Activated CD8-positive, alpha-beta memory T cell treated with anti-CD3 and anti-CD28 coated beads, Interleukin-2, amount 10 ng/mL, durations not matched to agents 7 days and 5 days (primary cell): ENCODE results near the gene C14orf119. TPM values are rescaled to one million over a fixed set of nuclear protein-coding genes. Genes with fewer than 3 reads are reported as not detected.

ENCODE experiments used
- ATAC-seq: fragments of 150-1000 bp; cut with Tn5 transposase; one replicate; pipeline ENCODE4 v1.10.0; 2021; ENCODE audit warnings: moderate library complexity
- CTCF ChIA-PET: fragments of 350-600 bp; sonication (Branson Sonifier 250); formaldehyde crosslinking; loops from one replicate; lab custom pipeline; 2021; ENCODE audit warnings: antibody characterized with exemption; lab: Charles Lee
- DNase-seq: peaks from one replicate; pipeline ENCODE4 v3.0.0-alpha.2; 2020
- H3K27ac Mint-ChIP-seq: one replicate; pipeline ENCODE4 v1.8.0; 2021; ENCODE audit warnings: mild to moderate bottlenecking, mixed read lengths
- H3K27me3 Mint-ChIP-seq: one replicate; pipeline ENCODE4 v1.8.0; 2021; ENCODE audit warnings: mixed read lengths
- H3K36me3 Mint-ChIP-seq: one replicate; pipeline ENCODE4 v1.8.0; 2021; ENCODE audit warnings: mild to moderate bottlenecking, mixed read lengths
- H3K4me1 Mint-ChIP-seq: one replicate; pipeline ENCODE4 v1.8.0; 2021; ENCODE audit warnings: mixed read lengths
- H3K4me3 Mint-ChIP-seq: one replicate; pipeline ENCODE4 v1.8.0; 2021; ENCODE audit warnings: mild to moderate bottlenecking, moderate library complexity, mixed read lengths
- H3K9me3 Mint-ChIP-seq: one replicate; pipeline ENCODE4 v1.8.0; 2022; ENCODE audit warnings: low read depth, mixed read lengths
- total RNA-seq, 2 experiments: library from RNA; stranded (reverse); gene quantifications; one replicate each; pipeline ENCODE4 v1.2.3, GENCODE V29; 2021

Gene C14orf119
- total RNA-seq, 2 experiments from 2014 or later = 44.6 to 53.2 TPM

DNA sequence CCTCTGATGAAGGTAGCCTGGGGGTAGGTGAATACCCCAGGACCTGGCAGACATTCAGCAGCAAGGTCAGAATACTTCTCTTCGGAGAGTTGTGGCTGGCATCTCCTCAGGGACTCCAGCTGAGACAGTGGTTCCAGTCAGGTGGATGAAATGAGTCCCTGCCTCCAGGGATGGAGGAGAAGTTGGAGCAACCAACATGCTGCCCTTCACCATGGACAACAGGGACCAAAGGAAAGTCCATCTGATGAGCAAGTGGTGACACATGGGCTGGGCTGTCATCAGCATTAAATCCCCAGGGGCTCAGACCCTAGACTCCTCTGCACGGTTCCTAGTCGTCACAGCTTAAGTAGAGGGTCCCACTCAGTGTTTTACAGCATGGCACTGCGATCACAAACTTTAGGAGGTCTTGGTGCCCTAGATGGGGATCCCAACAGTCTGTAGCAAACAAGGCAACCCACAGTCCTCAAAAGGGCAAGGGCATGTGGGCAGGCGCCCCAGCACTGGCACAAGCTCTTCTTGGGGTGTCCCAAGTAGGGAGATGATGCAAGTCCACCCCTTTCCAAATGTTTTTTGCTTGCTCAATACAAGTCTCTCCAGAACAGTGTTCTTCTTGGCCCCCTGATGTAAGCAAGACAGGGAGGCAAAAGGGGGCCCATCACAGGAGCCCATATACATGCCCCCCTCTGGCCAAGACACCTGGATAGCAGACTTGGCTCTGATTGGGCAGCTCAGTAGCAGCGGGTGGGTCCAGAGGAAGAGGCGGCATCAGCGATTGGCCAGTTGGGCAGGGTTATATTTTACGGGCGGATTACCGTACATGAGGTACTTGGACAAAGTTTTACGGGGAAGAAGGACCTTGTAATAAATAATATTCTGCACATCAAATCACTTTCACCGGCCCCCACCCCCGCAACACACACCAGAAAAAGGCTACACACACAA lies 27.2 kb upstream of the C14orf119 start:
- peaks cover 53% of the 10 kb centered on the region for H3K36me3 Mint-ChIP-seq
- ATAC-seq = no peak
- peaks cover 34% of the 10 kb centered on the region for H3K4me1 Mint-ChIP-seq
- H3K4me3 Mint-ChIP-seq = no peak overlapping the region
- no peaks in the 10 kb centered on the region for H3K27me3 Mint-ChIP-seq
- H3K27ac Mint-ChIP-seq = no peak overlapping the region
- no peak for DNase-seq
- no peaks in the 10 kb centered on the region for H3K9me3 Mint-ChIP-seq
- CTCF ChIA-PET = interaction anchor here (0.7 to 19.1 kb wide), 66 partner anchors 9 to 1622 kb away, joined by 3 to 867 read pairs (median 5); partner anchors contain the start of genes ABHD4, ACIN1, AJUBA and C14orf119

DNA sequence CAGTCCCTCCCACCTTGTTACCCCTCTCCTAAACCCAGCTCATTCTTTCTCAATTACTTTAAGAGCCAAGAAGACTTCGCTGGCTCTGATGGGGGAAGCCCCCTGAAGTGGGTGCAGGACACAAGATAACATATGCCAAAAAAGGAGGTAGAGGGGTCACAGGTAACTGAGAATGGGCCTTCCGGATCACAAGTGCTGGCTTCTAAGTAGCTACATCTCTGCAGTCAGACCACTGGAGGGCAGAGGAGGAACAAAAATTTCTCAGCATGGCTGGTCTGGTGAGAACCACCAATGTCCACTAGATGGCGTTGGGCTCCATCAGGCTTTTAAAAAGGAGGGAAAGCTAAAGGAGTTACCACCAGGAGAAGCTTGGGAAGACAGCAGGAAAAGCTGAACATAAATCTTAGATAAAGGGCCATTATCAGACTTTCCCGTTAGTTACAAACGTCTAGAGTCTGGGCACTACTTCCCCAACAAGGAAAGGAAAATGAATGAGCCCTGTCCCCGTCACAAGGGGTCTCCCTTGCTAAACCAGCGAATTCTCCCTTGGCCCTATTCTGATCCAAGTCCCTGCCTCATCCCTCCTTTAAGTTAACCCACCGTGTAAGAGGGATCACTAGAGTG lies 26.4 kb upstream of the C14orf119 start:
- Mint-ChIP-seq H3K36me3 (peaks cover 48% of the 10 kb centered on the region), H3K9me3 (no peaks in the 10 kb centered on the region), H3K4me3 (peak overlapping the region; percentile 48), H3K4me1 (peaks cover 34% of the 10 kb centered on the region), H3K27ac (peak overlapping the region; percentile 50), H3K27me3 (no peaks in the 10 kb centered on the region)
- ATAC-seq (peak; percentile 75), DNase-seq (peak; percentile 85)
- CTCF ChIA-PET = interaction anchor here (0.7 to 19.1 kb wide), 67 partner anchors 10 to 1623 kb away, joined by 3 to 867 read pairs (median 5); partner anchors contain the start of genes ABHD4, ACIN1, AJUBA and C14orf119

DNA sequence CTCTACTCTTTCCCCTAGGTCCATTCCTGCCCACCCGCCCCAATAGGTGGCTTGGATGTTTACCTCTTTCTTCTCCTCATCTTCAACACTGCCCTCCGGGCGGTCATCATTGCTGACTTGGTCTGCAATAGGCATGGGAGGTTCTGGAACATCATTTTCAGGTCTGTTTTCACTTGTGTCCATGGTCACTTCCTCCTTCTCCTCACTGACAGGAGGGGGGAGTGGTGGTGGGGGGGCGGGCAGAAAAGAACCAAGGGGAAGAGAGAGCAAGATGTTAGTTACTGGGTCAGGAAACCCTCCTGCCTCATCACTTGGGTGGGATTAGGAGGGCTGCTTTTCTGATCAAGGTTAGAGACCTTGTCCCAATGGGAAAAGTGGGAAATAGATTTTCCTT lies 25.9 kb upstream of the C14orf119 start:
- Mint-ChIP-seq H3K9me3 (no peaks in the 10 kb centered on the region), H3K27me3 (no peaks in the 10 kb centered on the region), H3K4me1 (peaks cover 34% of the 10 kb centered on the region), H3K4me3 (no peak overlapping the region), H3K36me3 (peaks cover 45% of the 10 kb centered on the region), H3K27ac (no peak overlapping the region)
- ATAC-seq = no peak
- DNase-seq = no peak
- CTCF ChIA-PET = interaction anchor here (0.7 to 19.1 kb wide), 57 partner anchors 10 to 471 kb away, joined by 3 to 867 read pairs (median 6); partner anchors contain the start of genes ABHD4, ACIN1, AJUBA and C14orf119

DNA sequence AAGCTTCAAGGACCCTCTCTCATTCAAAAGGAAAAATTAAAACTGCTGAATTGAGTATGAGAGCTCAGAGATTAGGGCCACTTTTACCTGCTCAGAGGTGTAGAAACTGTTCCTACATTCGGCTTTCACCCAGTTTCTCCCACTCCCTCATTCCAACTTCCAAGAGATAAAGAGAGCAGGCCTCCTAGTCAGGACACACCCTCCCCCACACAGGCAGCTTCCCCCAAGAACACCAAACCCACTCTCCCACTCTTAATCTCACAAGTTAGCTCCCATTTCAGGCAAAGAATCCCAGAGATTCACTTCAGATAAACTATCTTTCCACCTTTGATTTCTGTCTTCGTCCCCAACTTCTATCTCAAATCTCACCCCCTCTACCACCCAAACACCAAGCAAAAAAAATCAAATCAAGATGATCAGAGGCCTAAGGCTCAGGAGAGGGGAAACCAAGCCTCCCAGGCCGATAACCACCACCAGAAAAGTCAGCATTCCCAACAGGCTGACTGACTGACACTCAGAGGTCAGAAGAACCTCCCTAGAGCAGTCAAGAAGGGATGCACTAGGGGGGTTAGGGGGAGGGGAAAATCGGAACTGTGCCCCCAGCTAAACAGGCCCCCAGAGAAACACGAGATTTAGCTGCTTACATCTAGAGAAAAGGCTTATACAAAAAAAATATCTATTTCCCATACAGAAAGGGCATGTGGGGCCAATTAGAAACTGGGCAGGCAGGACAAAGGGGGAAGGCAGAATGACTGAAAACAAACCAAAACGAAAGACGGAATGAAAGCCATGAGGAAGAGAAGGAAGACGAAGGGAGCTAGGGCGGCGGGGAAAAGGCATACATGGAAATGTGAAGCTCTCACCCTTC lies 24.8 kb upstream of the C14orf119 start:
- Mint-ChIP-seq H3K4me3 (peak overlapping the region; percentile 90), H3K27me3 (no peaks in the 10 kb centered on the region), H3K9me3 (no peaks in the 10 kb centered on the region), H3K36me3 (peaks cover 46% of the 10 kb centered on the region), H3K4me1 (peaks cover 34% of the 10 kb centered on the region), H3K27ac (peak overlapping the region; percentile 91)
- DNase-seq (no peak), ATAC-seq (no peak)
- CTCF ChIA-PET = interaction anchor here (0.8 to 3.4 kb wide), 25 partner anchors 8 to 505 kb away, joined by 3 to 26 read pairs (median 5); partner anchors contain the start of genes ACIN1, AJUBA, C14orf119 and CDH24

DNA sequence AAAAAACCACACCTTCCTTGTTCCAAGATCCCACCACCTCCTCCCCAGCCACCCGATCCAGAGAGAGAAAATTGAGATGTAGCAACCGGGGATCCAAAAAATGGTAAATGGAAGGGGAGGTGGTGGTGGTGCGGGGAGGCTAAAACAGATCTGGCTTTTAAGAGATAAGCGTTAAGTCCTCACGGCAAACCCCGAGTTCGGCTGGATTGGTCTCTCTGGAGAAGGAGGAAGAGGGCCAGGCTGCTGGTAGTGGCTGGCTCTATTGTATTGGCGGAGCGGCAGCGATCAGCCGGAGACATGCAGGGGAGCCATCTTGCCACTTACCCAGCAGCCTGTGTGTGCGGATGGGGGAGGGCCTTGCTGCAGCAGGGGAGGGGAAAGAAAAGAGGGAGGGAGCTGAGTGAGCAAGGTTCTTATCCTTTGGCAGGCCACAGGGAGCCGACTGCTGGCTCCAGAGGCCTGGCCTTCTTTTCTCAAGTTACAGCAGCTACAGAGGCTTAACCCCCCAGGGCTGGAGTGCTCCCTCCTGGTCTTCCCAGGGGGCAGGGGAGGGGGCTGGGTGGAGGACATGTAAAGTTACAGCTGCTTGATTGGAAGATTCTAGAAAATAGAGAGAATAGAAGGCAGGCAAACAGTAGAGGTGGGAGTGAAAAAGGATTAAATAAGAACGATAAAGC lies 23.9 kb upstream of the C14orf119 start:
- DNase-seq = peak; percentile 90
- peak overlapping the region; percentile 91 for H3K27ac Mint-ChIP-seq
- H3K9me3 Mint-ChIP-seq = no peaks in the 10 kb centered on the region
- CTCF ChIA-PET = interaction anchor here (0.7 to 3.4 kb wide), 26 partner anchors 9 to 506 kb away, joined by 3 to 26 read pairs (median 5); partner anchors contain the start of genes ACIN1, AJUBA, C14orf119 and CDH24
- peaks cover 30% of the 10 kb centered on the region for H3K4me1 Mint-ChIP-seq
- peak; percentile 98 for ATAC-seq
- peak overlapping the region; percentile 90 for H3K4me3 Mint-ChIP-seq
- H3K36me3 Mint-ChIP-seq = peaks cover 45% of the 10 kb centered on the region
- H3K27me3 Mint-ChIP-seq = no peaks in the 10 kb centered on the region

DNA sequence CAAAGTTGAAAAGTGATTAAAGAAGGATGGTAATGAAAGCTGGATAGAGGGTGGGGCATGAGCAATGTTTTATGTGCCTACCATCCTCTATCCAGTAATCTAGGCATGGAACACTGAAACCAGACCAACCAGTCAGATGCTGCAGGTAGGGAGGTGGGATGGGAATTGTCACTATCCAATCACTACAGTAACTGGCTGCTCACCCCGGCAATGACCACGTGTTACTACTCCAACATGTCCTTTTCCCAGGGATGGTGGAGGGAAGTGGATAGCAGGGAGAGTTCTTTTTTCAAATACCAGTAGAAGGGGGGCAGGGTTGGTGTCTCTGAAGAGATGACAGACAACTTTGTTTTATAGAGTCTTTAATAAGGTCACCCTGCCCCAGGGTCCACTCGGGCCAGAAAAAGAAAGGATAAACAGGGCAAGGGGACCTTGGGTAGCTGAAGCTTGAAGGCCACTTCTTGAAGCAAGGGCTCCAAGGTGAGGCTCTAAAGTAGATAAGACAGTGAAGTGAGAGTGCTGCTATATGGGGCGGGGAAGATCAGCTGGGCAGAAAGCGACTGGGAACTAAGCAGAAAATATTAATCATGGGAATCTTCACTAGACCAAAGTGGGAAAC lies 23.3 kb upstream of the C14orf119 start:
- CTCF ChIA-PET = interaction anchor here (0.7 to 3.4 kb wide), 21 partner anchors 9 to 392 kb away, joined by 3 to 26 read pairs (median 5); partner anchors contain the start of genes ACIN1, AJUBA, C14orf119 and CDH24
- Mint-ChIP-seq H3K36me3 (peaks cover 44% of the 10 kb centered on the region), H3K4me1 (peaks cover 30% of the 10 kb centered on the region), H3K4me3 (peak overlapping the region; percentile 90), H3K9me3 (no peaks in the 10 kb centered on the region), H3K27me3 (no peaks in the 10 kb centered on the region), H3K27ac (peak overlapping the region; percentile 91)
- DNase-seq (no peak), ATAC-seq (no peak)

DNA sequence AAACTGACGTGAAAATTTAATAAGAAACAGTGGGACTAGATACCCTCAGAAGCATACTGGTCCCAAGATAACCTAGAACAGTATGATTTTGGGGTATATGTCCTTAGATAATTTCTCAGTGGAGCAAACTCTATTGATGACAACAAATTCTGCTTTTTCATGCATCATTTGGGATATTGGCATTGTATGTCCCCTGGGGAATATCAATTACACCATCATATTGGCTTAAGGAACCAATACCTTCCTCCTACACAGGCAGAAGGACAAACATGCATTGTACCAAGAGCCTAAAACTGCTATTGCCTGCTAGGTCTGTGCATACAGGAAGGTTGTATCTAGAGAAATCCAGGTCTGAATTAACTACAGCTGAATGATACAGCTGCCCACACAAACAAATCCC lies 20.4 kb upstream of the C14orf119 start:
- peaks cover 17% of the 10 kb centered on the region for H3K4me1 Mint-ChIP-seq
- H3K4me3 Mint-ChIP-seq = no peak overlapping the region
- no peak overlapping the region for H3K27ac Mint-ChIP-seq
- DNase-seq = no peak
- no peaks in the 10 kb centered on the region for H3K9me3 Mint-ChIP-seq
- no peaks in the 10 kb centered on the region for H3K27me3 Mint-ChIP-seq
- CTCF ChIA-PET = interaction anchor here (0.9 to 1.6 kb wide), 3 partner anchors 17 to 46 kb away, joined by 3 to 4 read pairs (median 3); no protein-coding TSS in a partner anchor
- no peak for ATAC-seq
- peaks cover 41% of the 10 kb centered on the region for H3K36me3 Mint-ChIP-seq

DNA sequence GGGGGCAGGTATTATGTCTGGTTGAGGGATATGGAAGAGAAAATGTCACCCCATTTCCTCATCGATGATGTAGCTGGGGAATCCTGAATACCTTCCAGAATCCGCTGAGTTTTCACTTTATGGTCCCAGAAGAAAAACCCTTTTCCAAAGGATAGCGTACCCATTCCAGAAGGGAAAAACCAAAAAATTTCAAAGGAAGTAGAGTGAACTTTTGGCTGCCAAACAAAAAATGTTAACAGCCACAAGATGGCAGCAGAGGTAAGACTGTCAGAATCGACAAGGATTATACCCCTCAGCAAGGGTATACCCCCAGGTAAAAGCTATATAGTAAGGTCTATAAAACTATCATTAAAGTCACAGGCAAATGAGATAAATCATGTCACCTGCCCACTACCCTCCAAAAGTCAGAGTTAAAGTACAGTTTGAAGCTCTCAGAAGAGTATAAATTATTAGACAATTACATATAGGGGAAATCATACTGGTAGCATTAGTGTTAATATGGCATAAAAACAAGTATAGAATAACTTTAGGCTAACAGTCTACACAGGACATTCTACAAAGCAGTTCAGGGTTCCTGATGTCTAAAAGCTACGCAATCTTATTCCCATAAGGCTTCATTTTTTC lies 18.4 kb upstream of the C14orf119 start:
- H3K27ac Mint-ChIP-seq = no peak overlapping the region
- H3K4me1 Mint-ChIP-seq = peaks cover 6% of the 10 kb centered on the region
- no peak overlapping the region for H3K4me3 Mint-ChIP-seq
- H3K9me3 Mint-ChIP-seq = no peaks in the 10 kb centered on the region
- CTCF ChIA-PET = interaction anchor here (0.5 to 7.7 kb wide), 28 partner anchors 8 to 303 kb away, joined by 3 to 56 read pairs (median 4); partner anchors contain the start of genes ACIN1, AJUBA, C14orf119 and CDH24
- H3K27me3 Mint-ChIP-seq = no peaks in the 10 kb centered on the region
- ATAC-seq (peak; percentile 58), DNase-seq (no peak)
- peaks cover 48% of the 10 kb centered on the region for H3K36me3 Mint-ChIP-seq

DNA sequence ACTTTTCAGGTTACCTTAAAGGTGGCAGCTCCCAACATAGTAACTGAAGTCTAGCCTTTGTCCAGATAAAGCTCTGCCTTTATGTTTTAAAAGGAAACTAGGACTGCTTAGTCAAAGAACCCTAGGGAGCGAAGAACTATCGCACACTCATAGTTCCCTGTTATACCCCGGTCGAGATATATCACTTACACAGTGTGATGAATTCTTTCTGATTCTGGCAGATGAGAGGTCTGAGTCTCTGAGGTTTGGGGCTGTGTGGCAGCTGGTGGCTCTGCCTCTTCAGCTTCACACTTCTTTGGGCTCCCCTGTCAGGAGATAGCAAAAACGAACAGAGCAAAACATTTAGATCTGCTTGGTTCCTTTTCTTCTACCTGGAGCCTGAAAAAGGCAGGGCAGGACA lies 17.3 kb upstream of the C14orf119 start:
- no peak for ATAC-seq
- CTCF ChIA-PET = interaction anchor here (0.9 to 7.7 kb wide), 14 partner anchors 10 to 295 kb away, joined by 3 to 56 read pairs (median 8); partner anchors contain the start of genes ACIN1, AJUBA, C14orf119 and CDH24
- H3K36me3 Mint-ChIP-seq = peaks cover 40% of the 10 kb centered on the region
- H3K27ac Mint-ChIP-seq = peak overlapping the region; percentile 6
- no peak overlapping the region for H3K4me3 Mint-ChIP-seq
- peaks cover 2% of the 10 kb centered on the region for H3K4me1 Mint-ChIP-seq
- DNase-seq = no peak
- no peaks in the 10 kb centered on the region for H3K9me3 Mint-ChIP-seq
- H3K27me3 Mint-ChIP-seq = no peaks in the 10 kb centered on the region

DNA sequence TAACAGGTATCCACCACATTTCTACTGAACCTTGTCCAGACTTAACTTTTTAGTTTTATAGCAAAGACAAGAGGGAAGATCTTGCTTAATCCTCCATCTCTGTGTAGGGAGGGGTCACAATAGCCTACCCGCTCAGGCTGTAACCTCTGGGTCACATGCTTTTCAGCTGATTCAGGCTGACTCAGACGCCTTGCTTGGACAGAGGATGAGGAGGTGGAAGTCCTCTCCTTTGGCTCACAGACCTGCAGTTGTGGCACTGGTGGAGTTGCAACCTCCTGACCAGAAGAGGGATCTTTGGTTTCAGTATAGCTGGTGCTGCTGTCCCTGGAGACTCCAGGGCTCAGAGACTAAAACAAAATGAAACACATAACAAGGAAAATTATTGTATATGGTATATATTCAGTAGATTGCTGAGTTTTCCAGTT lies 16.6 kb upstream of the C14orf119 start:
- Mint-ChIP-seq H3K4me1 (peaks cover 2% of the 10 kb centered on the region), H3K27ac (peak overlapping the region; percentile 28), H3K27me3 (no peaks in the 10 kb centered on the region), H3K9me3 (no peaks in the 10 kb centered on the region), H3K36me3 (peaks cover 42% of the 10 kb centered on the region), H3K4me3 (no peak overlapping the region)
- no peak for ATAC-seq
- CTCF ChIA-PET = interaction anchor here (1.4 to 7.7 kb wide), 3 partner anchors 11 to 84 kb away, joined by 4 to 56 read pairs (median 33); partner anchors contain the start of genes ACIN1 and C14orf119
- DNase-seq = no peak

DNA sequence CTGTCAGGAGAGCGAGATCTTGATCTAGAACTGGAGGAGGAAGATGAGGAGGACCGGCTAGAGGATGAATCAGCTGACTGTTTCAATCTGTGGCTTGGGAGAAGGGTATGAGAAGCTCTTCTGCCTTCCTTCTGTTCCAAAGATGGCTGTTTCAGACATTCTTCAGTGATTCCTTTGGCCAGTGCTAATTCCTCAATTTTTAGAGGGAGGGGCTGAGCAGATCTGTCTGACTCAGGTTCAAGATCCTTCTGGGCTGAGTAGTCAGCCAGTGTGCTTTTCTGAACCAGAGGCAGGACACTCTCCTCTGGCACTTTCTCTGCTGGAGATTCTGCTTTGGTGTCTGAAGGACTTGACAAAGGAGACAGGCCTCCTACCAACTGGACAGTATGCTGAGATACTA lies 15.6 kb upstream of the C14orf119 start:
- Mint-ChIP-seq H3K36me3 (peaks cover 42% of the 10 kb centered on the region), H3K27ac (no peak overlapping the region), H3K4me1 (peaks cover 2% of the 10 kb centered on the region), H3K9me3 (no peaks in the 10 kb centered on the region), H3K27me3 (no peaks in the 10 kb centered on the region), H3K4me3 (no peak overlapping the region)
- ATAC-seq = no peak
- DNase-seq = no peak
- CTCF ChIA-PET = interaction anchor here (2.1 to 7.7 kb wide), 2 partner anchors 9 to 12 kb away, joined by 8 to 56 read pairs; no protein-coding TSS in a partner anchor
